Measurements from ENCODE around the gene PMM2.

The PMM2 gene

GRCh38 chr16:8887431-8887765 is 89.8 kb downstream of the PMM2 start:
- no peaks in the 10 kb centered on the region for H3K9me3 ChIP-seq (ENCODE audit: severe bottlenecking)
- DNase-seq = no peak
- no peak for TF ChIP-seq CTCF (IDR thresholded peaks at IDR 0.05; ENCODE audit: low read depth, low read length)
- H3K27me3 ChIP-seq (ENCODE audit: insufficient read depth, low read depth, severe bottlenecking) = no peaks in the 10 kb centered on the region
- peaks cover 20% of the 10 kb centered on the region for H3K36me3 ChIP-seq
- no peak overlapping the region for H3K4me3 ChIP-seq (ENCODE audit: low read depth, low read length)
- H3K27ac ChIP-seq = no peak overlapping the region

GRCh38 chr16:8887952-8888560 is 90.4 kb downstream of the PMM2 start:
- no peaks in the 10 kb centered on the region for H3K9me3 ChIP-seq (ENCODE audit: severe bottlenecking)
- no peak for TF ChIP-seq CTCF (IDR thresholded peaks at IDR 0.05; ENCODE audit: low read depth, low read length)
- no peaks in the 10 kb centered on the region for H3K27me3 ChIP-seq (ENCODE audit: insufficient read depth, low read depth, severe bottlenecking)
- DNase-seq = no peak
- H3K27ac ChIP-seq = no peak overlapping the region
- H3K36me3 ChIP-seq = peaks cover 24% of the 10 kb centered on the region
- no peak overlapping the region for H3K4me3 ChIP-seq (ENCODE audit: low read depth, low read length)

GRCh38 chr16:8888951-8889892 is 91.6 kb downstream of the PMM2 start:
- H3K27ac ChIP-seq = no peak overlapping the region
- no peak for TF ChIP-seq CTCF (IDR thresholded peaks at IDR 0.05; ENCODE audit: low read depth, low read length)
- H3K27me3 ChIP-seq (ENCODE audit: insufficient read depth, low read depth, severe bottlenecking) = no peaks in the 10 kb centered on the region
- peaks cover 36% of the 10 kb centered on the region for H3K36me3 ChIP-seq
- no peaks in the 10 kb centered on the region for H3K9me3 ChIP-seq (ENCODE audit: severe bottlenecking)
- DNase-seq = no peak
- H3K4me3 ChIP-seq (ENCODE audit: low read depth, low read length) = no peak overlapping the region

GRCh38 chr16:8889893-8890548 is 92.4 kb downstream of the PMM2 start:
- Histone ChIP-seq H3K27me3 (ENCODE audit: insufficient read depth, low read depth, severe bottlenecking) (no peaks in the 10 kb centered on the region), H3K9me3 (ENCODE audit: severe bottlenecking) (no peaks in the 10 kb centered on the region), H3K36me3 (peaks cover 44% of the 10 kb centered on the region), H3K4me3 (ENCODE audit: low read depth, low read length) (no peak overlapping the region), H3K27ac (no peak overlapping the region)
- DNase-seq = no peak
- TF ChIP-seq CTCF (IDR thresholded peaks at IDR 0.05; ENCODE audit: low read depth, low read length) = no peak

GRCh38 chr16:8890549-8890921 is 92.9 kb downstream of the PMM2 start:
- H3K27ac ChIP-seq = no peak overlapping the region
- no peaks in the 10 kb centered on the region for H3K27me3 ChIP-seq (ENCODE audit: insufficient read depth, low read depth, severe bottlenecking)
- no peaks in the 10 kb centered on the region for H3K9me3 ChIP-seq (ENCODE audit: severe bottlenecking)
- no peak overlapping the region for H3K4me3 ChIP-seq (ENCODE audit: low read depth, low read length)
- H3K36me3 ChIP-seq = peaks cover 49% of the 10 kb centered on the region
- TF ChIP-seq CTCF (IDR thresholded peaks at IDR 0.05; ENCODE audit: low read depth, low read length) = no peak
- DNase-seq = no peak
